B cell (primary cell): Measurements from ENCODE around the gene ABHD17C. TPM values are rescaled to one million over a fixed set of nuclear protein-coding genes. Genes with fewer than 3 reads are reported as not detected.

ENCODE experiments used
- ATAC-seq: fragments of 200-7000 bp; cut with Tn5 transposase; one replicate; pipeline ENCODE4 v1.10.0; 2021; ENCODE audit warnings: low read depth, mild to moderate bottlenecking, moderate number of reproducible peaks, moderate library complexity
- CTCF ChIA-PET: fragments of 350-600 bp; sonication (Branson Sonifier 250); formaldehyde crosslinking; loops from one replicate; lab custom pipeline; 2021; ENCODE audit warnings: antibody characterized with exemption, inconsistent platforms; lab: Charles Lee
- POLR2A ChIA-PET: fragments of 350-600 bp; sonication (Branson Sonifier 250); formaldehyde crosslinking; loops from one replicate; lab custom pipeline; 2021; ENCODE audit warnings: antibody characterized with exemption; lab: Charles Lee
- DNase-seq: peaks from one replicate; pipeline ENCODE4 v3.0.0; 2013
- H2AFZ ChIP-seq: 2 replicates; pipeline ENCODE4 v1.6.1; 2012; ENCODE audit warnings: mild to moderate bottlenecking, low read depth, low read length; ENCODE audit not compliant: insufficient read depth, poor library complexity, severe bottlenecking
- H3K27ac ChIP-seq, 2 donors: 1 replicate in 1 of 2; 2 replicates in 1 of 2; pipeline ENCODE4 v1.5.1; 2012 to 2013; ENCODE audit warnings: low read length in 2 of 2, mild to moderate bottlenecking in 2 of 2, moderate library complexity in 1 of 2
- H3K27me3 ChIP-seq, 4 experiments: fragments of 200-600 bp in 1 of 4; sonication (generic) in 1 of 4; replicated peaks in 1 of 4; 1 replicate in 2 of 4; 2 replicates in 2 of 4; pipeline versions ENCODE4 v1.6.1 to v1.7.0; 2013 to 2016; ENCODE audit warnings: low read length in 3 of 4, mild to moderate bottlenecking in 2 of 4, mixed read lengths in 1 of 4, moderate library complexity in 1 of 4; ENCODE audit not compliant: insufficient read depth in 4 of 4, control insufficient read depth in 3 of 4; ENCODE audit errors: control extremely low read depth in 1 of 4
- H3K36me3 ChIP-seq, 2 experiments: replicated peaks in 1 of 2; 1 replicate in 1 of 2; 2 replicates in 1 of 2; pipeline versions ENCODE4 v1.6.1 to v1.7.1; 2013; ENCODE audit warnings: low read length in 1 of 2; ENCODE audit not compliant: insufficient read depth in 2 of 2, control insufficient read depth in 1 of 2; ENCODE audit errors: control extremely low read depth in 1 of 2, extremely low read depth in 1 of 2
- H3K4me1 ChIP-seq, 2 donors: fragments of 200-600 bp in 1 of 2; sonication (generic) in 1 of 2; 1 replicate in 1 of 2; 2 replicates in 1 of 2; pipeline versions ENCODE4 v1.5.1 to v1.6.1; 2013 to 2017; ENCODE audit warnings: low read length in 2 of 2; ENCODE audit not compliant: control insufficient read depth in 2 of 2, insufficient read depth in 2 of 2
- H3K4me2 ChIP-seq: replicated peaks from 2 replicates; pipeline ENCODE3; 2012; ENCODE audit warnings: mild to moderate bottlenecking, low read depth, low read length; ENCODE audit not compliant: poor library complexity, severe bottlenecking
- H3K4me3 ChIP-seq, 5 experiments: fragments of 200-600 bp in 1 of 5; sonication (generic) in 1 of 5; 1 replicate in 3 of 5; 2 replicates in 2 of 5; pipeline versions ENCODE4 v1.5.1 to v1.7.0; 2011 to 2016; ENCODE audit warnings: low read length in 4 of 5, mild to moderate bottlenecking in 4 of 5, low read depth in 2 of 5, control low read depth in 1 of 5, moderate library complexity in 1 of 5; ENCODE audit not compliant: insufficient read depth in 1 of 5; ENCODE audit errors: control extremely low read depth in 1 of 5, extremely low read depth in 1 of 5
- H3K79me2 ChIP-seq: fragments of 200-600 bp; sonication (generic); one replicate; pipeline ENCODE4 v1.6.0; 2016; ENCODE audit warnings: low read length; ENCODE audit not compliant: control insufficient read depth, insufficient read depth
- H3K9ac ChIP-seq: fragments of 200-600 bp; sonication (generic); 2 replicates; pipeline ENCODE4 v1.6.1; 2017; ENCODE audit warnings: mild to moderate bottlenecking, low read length, moderate library complexity
- H3K9me3 ChIP-seq, 3 donors: one replicate each; pipeline versions ENCODE4 v1.6.1 to v1.7.1; 2013; ENCODE audit warnings: low read length in 2 of 3; ENCODE audit not compliant: control insufficient read depth in 2 of 3, insufficient read depth in 1 of 3; ENCODE audit errors: control extremely low read depth in 1 of 3
- H4K20me1 ChIP-seq: 2 replicates; pipeline ENCODE4 v1.6.0; 2012; ENCODE audit warnings: mild to moderate bottlenecking, low read length; ENCODE audit not compliant: insufficient read depth, control insufficient read depth, poor library complexity, severe bottlenecking
- H3K27ac Mint-ChIP-seq: one replicate; pipeline ENCODE4 v1.8.0; 2021; ENCODE audit warnings: mixed read lengths
- H3K27me3 Mint-ChIP-seq: one replicate; pipeline ENCODE4 v1.8.0; 2021; ENCODE audit warnings: mixed read lengths
- H3K4me1 Mint-ChIP-seq: one replicate; pipeline ENCODE4 v1.8.0; 2021; ENCODE audit warnings: mixed read lengths
- H3K4me3 Mint-ChIP-seq: one replicate; pipeline ENCODE4 v1.8.0; 2021; ENCODE audit warnings: mixed read lengths
- H3K9me3 Mint-ChIP-seq: one replicate; pipeline ENCODE4 v1.8.0; 2022; ENCODE audit warnings: mixed read lengths; ENCODE audit not compliant: insufficient read depth
- EZH2 ChIP-seq: IDR thresholded peaks from 2 replicates; pipeline ENCODE4 v1.6.1; 2012; ENCODE audit warnings: borderline replicate concordance, low read depth, mild to moderate bottlenecking, moderate library complexity, low read length; ENCODE audit not compliant: insufficient read depth, poor library complexity, severe bottlenecking
- WGBS: methylation state at CpG from one replicate; pipeline ENCODE4 v1.1.5; 2013; ENCODE audit warnings: missing lambda C conversion rate; ENCODE audit not compliant: insufficient coverage; 5-methylcytosine and 5-hydroxymethylcytosine counted together
- intact Hi-C: fragments of 100-400 bp; cut with micrococcal nuclease; formaldehyde crosslinking; loops from one replicate; pipeline ENCODE4 v1.10.0; 2022
- polyA plus RNA-seq: library from polyadenylated mRNA; depleted of rRNA; stranded (reverse); fragments of >200 nt; gene quantifications from 2 replicates; pipeline ENCODE4 v1.2.3, GENCODE V29; 2012
- total RNA-seq, 2 donors: library from RNA; stranded (reverse); fragments of 120-200 nt in 1 of 2; gene quantifications; 1 replicate in 1 of 2; 2 replicates in 1 of 2; pipeline versions ENCODE4 v1.2.3 to v1.2.4, GENCODE V29; 2013 to 2022
- TF ChIP-seq, protein P1 (sequence below): fragments of 200-600 bp; IDR thresholded peaks from one replicate; pipeline ENCODE4 v1.8.0; 2022; ENCODE audit warnings: antibody characterized with exemption, mild to moderate bottlenecking

The ABHD17C gene
- total and polyA plus RNA-seq, 2 donors (not counting 1 experiment from before 2014, with no cell fraction given), result 0.78 to 1.9 TPM

DNA sequence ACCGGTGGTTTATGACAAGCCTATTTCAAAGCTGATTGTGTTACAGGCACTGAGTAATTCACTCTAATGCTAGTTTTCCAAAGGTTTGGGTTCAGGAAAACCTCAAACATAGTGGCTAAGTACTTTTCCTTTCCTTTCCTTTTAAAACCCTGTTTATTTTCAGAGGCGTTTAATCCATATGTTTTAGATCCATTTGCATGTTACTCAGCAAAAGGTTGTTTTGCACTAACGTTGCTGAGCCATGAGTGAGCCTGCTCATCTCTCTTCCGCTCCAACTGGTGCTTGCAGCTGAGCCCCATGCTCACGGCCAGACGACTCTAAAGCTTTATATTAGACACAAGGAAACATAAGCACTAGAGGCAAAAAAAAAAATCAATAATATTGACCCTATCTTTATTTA is 93.4 kb downstream of the ABHD17C start:
- intact Hi-C loops, result no loop called here
- ChIA-PET CTCF (no interaction called here), POLR2A (no interaction called here)
- no peaks in the 10 kb centered on the region for H4K20me1 ChIP-seq
- no peaks in the 10 kb centered on the region for H3K36me3 ChIP-seq
- H3K27ac ChIP-seq, result no peak overlapping the region
- no peak overlapping the region for H3K4me3 ChIP-seq
- H2AFZ ChIP-seq, result no peak overlapping the region
- Mint-ChIP-seq H3K9me3 (no peaks in the 10 kb centered on the region), H3K27me3 (peaks cover 31% of the 10 kb centered on the region), H3K27ac (no peak overlapping the region), H3K4me3 (no peak overlapping the region), H3K4me1 (no peaks in the 10 kb centered on the region)
- H3K9ac ChIP-seq, result no peak overlapping the region
- no peaks in the 10 kb centered on the region for H3K9me3 ChIP-seq
- H3K4me2 ChIP-seq, result no peak overlapping the region
- TF ChIP-seq, protein P1, sequence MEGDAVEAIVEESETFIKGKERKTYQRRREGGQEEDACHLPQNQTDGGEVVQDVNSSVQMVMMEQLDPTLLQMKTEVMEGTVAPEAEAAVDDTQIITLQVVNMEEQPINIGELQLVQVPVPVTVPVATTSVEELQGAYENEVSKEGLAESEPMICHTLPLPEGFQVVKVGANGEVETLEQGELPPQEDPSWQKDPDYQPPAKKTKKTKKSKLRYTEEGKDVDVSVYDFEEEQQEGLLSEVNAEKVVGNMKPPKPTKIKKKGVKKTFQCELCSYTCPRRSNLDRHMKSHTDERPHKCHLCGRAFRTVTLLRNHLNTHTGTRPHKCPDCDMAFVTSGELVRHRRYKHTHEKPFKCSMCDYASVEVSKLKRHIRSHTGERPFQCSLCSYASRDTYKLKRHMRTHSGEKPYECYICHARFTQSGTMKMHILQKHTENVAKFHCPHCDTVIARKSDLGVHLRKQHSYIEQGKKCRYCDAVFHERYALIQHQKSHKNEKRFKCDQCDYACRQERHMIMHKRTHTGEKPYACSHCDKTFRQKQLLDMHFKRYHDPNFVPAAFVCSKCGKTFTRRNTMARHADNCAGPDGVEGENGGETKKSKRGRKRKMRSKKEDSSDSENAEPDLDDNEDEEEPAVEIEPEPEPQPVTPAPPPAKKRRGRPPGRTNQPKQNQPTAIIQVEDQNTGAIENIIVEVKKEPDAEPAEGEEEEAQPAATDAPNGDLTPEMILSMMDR, result no peak
- no peak for TF ChIP-seq EZH2
- no peaks in the 10 kb centered on the region for H3K4me1 ChIP-seq
- H3K79me2 ChIP-seq, result no peaks in the 10 kb centered on the region
- peaks cover 0 to 3% (median 0%) of the 10 kb centered on the region in 4 experiments for H3K27me3 ChIP-seq
- DNase-seq, result no peak
- WGBS, result 67% methylated on average over 1 of the region's 6 CpGs
- no peak for ATAC-seq

DNA sequence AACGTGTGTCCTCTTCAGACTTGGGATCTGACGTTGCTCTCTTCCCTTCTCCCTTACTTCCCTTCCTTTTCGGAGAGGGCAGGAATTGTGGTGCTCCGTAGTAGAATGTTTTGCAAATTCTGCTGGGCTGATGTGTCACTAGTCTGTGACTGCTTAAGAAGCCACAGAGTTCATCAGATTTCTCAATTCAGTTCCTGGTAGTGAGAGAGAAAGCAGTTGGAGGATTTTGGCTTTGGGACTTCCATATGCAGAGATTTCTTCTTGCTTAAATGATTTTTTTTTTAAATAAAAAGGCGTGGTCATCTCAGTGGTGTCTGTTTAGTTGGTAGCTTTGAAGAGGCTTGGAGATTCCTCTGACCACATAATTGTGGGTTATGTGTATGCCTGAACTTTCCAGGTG is 94.2 kb downstream of the ABHD17C start:
- Histone ChIP-seq H3K4me1 (no peaks in the 10 kb centered on the region), H3K4me2 (no peak overlapping the region), H3K27me3 (peaks cover 0 to 2% (median 0%) of the 10 kb centered on the region in 4 experiments), H3K4me3 (no peak overlapping the region), H3K9ac (no peak overlapping the region), H2AFZ (no peak overlapping the region), H3K79me2 (no peaks in the 10 kb centered on the region), H4K20me1 (no peaks in the 10 kb centered on the region), H3K9me3 (no peaks in the 10 kb centered on the region), H3K27ac (no peak overlapping the region), H3K36me3 (no peaks in the 10 kb centered on the region)
- no peak for DNase-seq
- CTCF ChIA-PET, result interaction anchor here (0.7 kb wide), 1 partner anchor 11 kb away, joined by 3 read pairs; no protein-coding TSS in a partner anchor
- ATAC-seq, result no peak
- WGBS, result 43% methylated on average over 1 of the region's 5 CpGs
- intact Hi-C loops, result no loop called here
- no peaks in the 10 kb centered on the region for H3K4me1 Mint-ChIP-seq
- no peak overlapping the region for H3K4me3 Mint-ChIP-seq
- no peaks in the 10 kb centered on the region for H3K9me3 Mint-ChIP-seq
- peaks cover 30% of the 10 kb centered on the region for H3K27me3 Mint-ChIP-seq
- H3K27ac Mint-ChIP-seq, result no peak overlapping the region
- TF ChIP-seq, protein P1, result no peak
- no peak for TF ChIP-seq EZH2
- POLR2A ChIA-PET, result no interaction called here
